A673 (cell line): ENCODE measurements around the gene HMGB3. TPM values are rescaled to one million over a fixed set of nuclear protein-coding genes. Genes with fewer than 3 reads are reported as not detected.

Experiments
- BruUV-seq: library from RNA; stranded (reverse); fragments of 400-500 nt; replicated peaks from 2 replicates; lab custom pipeline; 2021; lab: Mats Ljungman, UMichigan
- CTCF ChIA-PET: fragments of 300-600 bp; sonication (Branson Sonifier 250); formaldehyde crosslinking; loops from one replicate; lab custom pipeline; 2022; ENCODE audit warnings: antibody characterized with exemption; lab: Charles Lee
- POLR2A ChIA-PET: fragments of 300-600 bp; sonication (Branson Sonifier 250); formaldehyde crosslinking; loops from one replicate; lab custom pipeline; 2022; ENCODE audit warnings: antibody characterized with exemption; ENCODE audit not compliant: low non-redundant PET; lab: Charles Lee
- DNase-seq: peaks from one replicate; pipeline ENCODE4 v3.0.0-alpha.2; 2015; ENCODE audit warnings: low spot score
- H3K27ac ChIP-seq: fragments of 200-600 bp; sonication (generic); 2 replicates; pipeline ENCODE4 v1.5.1; 2016; ENCODE audit warnings: mixed run types, low read depth, mild to moderate bottlenecking, mixed read lengths, antibody characterized with exemption, low read length; ENCODE audit not compliant: poor library complexity, severe bottlenecking
- H3K27me3 ChIP-seq: fragments of 200-600 bp; sonication (generic); replicated peaks from 2 replicates; pipeline ENCODE4 v1.6.1; 2017; ENCODE audit warnings: mixed run types, low read depth, mild to moderate bottlenecking, mixed read lengths, antibody characterized with exemption, low read length; ENCODE audit not compliant: insufficient read depth, poor library complexity
- H3K36me3 ChIP-seq: fragments of 200-600 bp; sonication (generic); 2 replicates; pipeline ENCODE4 v1.6.1; 2016; ENCODE audit warnings: mixed run types, mild to moderate bottlenecking, mixed read lengths, antibody characterized with exemption, low read length; ENCODE audit not compliant: insufficient read depth, poor library complexity, severe bottlenecking
- H3K4me1 ChIP-seq: fragments of 200-600 bp; sonication (generic); 2 replicates; pipeline ENCODE4 v1.6.1; 2017; ENCODE audit warnings: mixed run types, mild to moderate bottlenecking, mixed read lengths, antibody characterized with exemption, low read length; ENCODE audit not compliant: insufficient read depth, poor library complexity, severe bottlenecking
- H3K4me3 ChIP-seq: fragments of 200-600 bp; sonication (generic); 2 replicates; pipeline ENCODE4 v1.5.1; 2016; ENCODE audit warnings: low read depth, mixed run types, mild to moderate bottlenecking, mixed read lengths, low read length; ENCODE audit not compliant: poor library complexity, severe bottlenecking
- H3K9me3 ChIP-seq: fragments of 200-600 bp; sonication (generic); 2 replicates; pipeline ENCODE4 v1.6.1; 2016; ENCODE audit warnings: mixed run types, low read depth, mild to moderate bottlenecking, mixed read lengths, antibody characterized with exemption, low read length; ENCODE audit not compliant: poor library complexity, severe bottlenecking
- EZH2 ChIP-seq: fragments of 200-600 bp; sonication (generic); IDR thresholded peaks from 2 replicates; pipeline ENCODE4 v1.6.1; 2017; ENCODE audit warnings: borderline replicate concordance, low read depth, mild to moderate bottlenecking, mixed read lengths, antibody characterized with exemption, low read length; ENCODE audit not compliant: poor library complexity, severe bottlenecking
- intact Hi-C: fragments of 100-400 bp; cut with micrococcal nuclease; formaldehyde crosslinking; loops from one replicate; pipeline ENCODE4 v1.10.0; 2022; ENCODE audit not compliant: unreplicated experiment
- total RNA-seq: library from RNA; stranded (reverse); gene quantifications from 2 replicates; pipeline ENCODE4 v1.2.3, GENCODE V29; 2021
- TF ChIP-seq, protein P1 (sequence below): fragments of 300-800, 200-600 bp; sonication (generic); conservative IDR thresholded peaks from 2 replicates; pipeline ENCODE4 v1.5.1; 2017; ENCODE audit warnings: low read depth, mild to moderate bottlenecking, antibody characterized with exemption, low read length, moderate library complexity, mixed read lengths

Gene HMGB3
- total RNA-seq, 1 experiment from 2014 or later: 173 TPM

DNA sequence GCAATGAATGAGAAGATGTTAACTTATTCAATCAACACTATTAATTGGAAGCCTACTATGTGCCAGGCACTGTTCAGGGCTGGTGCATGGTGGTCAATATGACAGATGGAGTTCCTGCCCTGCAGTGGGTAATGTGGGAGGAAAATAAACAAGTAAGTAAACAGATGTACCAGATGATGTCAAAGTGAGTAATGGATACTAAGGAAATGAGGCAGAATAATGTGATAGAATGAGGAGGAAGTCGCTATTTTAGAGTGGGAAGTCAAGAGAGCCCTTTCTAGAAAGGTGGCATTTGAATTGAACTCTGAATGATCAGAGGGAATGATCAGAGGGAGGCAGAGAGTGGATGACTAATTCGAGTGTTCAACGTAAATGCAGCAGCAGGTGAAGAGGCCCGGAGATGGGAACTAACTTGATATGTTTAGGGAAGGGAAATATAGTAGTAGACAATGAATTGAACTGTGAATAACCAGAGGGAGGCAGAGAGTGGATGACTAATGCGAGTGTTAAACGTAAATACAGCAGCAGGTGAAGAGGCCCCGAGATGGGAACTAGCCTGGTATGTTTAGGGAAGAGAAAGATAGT lies 48.3 kb downstream of the HMGB3 start:
- intact Hi-C loops: no loop called here
- Histone ChIP-seq H3K9me3 (no peaks in the 10 kb centered on the region), H3K27ac (no peak overlapping the region), H3K4me3 (no peak overlapping the region), H3K27me3 (no peaks in the 10 kb centered on the region), H3K4me1 (no peaks in the 10 kb centered on the region), H3K36me3 (no peaks in the 10 kb centered on the region)
- no peak for DNase-seq
- BruUV-seq: no TSS peak
- ChIA-PET POLR2A (no interaction called here), CTCF (no interaction called here)
- TF ChIP-seq, protein P1, sequence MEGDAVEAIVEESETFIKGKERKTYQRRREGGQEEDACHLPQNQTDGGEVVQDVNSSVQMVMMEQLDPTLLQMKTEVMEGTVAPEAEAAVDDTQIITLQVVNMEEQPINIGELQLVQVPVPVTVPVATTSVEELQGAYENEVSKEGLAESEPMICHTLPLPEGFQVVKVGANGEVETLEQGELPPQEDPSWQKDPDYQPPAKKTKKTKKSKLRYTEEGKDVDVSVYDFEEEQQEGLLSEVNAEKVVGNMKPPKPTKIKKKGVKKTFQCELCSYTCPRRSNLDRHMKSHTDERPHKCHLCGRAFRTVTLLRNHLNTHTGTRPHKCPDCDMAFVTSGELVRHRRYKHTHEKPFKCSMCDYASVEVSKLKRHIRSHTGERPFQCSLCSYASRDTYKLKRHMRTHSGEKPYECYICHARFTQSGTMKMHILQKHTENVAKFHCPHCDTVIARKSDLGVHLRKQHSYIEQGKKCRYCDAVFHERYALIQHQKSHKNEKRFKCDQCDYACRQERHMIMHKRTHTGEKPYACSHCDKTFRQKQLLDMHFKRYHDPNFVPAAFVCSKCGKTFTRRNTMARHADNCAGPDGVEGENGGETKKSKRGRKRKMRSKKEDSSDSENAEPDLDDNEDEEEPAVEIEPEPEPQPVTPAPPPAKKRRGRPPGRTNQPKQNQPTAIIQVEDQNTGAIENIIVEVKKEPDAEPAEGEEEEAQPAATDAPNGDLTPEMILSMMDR: no peak
- no peak for TF ChIP-seq EZH2

DNA sequence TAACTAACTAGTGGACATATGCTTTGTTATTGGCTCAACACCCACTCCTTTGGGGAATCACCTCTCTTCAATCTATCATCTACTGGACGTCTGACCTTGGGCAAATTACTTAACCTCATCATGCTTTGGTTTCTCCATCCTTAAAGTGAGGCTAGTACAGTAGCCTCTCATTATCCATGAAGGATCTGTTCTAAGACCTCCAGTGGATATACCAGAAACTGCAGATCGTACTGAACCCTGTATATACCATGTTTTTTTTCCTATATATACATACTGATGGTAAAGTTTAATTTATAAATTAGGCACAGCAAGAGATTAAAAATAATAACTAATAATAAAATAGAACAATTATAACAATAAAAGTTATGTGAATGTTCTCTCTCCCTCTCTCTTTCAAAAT lies 56.2 kb downstream of the HMGB3 start:
- H3K36me3 ChIP-seq: no peaks in the 10 kb centered on the region
- CTCF ChIA-PET: no interaction called here
- H3K4me3 ChIP-seq: no peak overlapping the region
- BruUV-seq: no TSS peak
- POLR2A ChIA-PET: no interaction called here
- H3K4me1 ChIP-seq: no peaks in the 10 kb centered on the region
- no peak for DNase-seq
- H3K27ac ChIP-seq: no peak overlapping the region
- no peaks in the 10 kb centered on the region for H3K27me3 ChIP-seq
- TF ChIP-seq EZH2: no peak
- TF ChIP-seq, protein P1: no peak
- intact Hi-C loops: no loop called here
- no peaks in the 10 kb centered on the region for H3K9me3 ChIP-seq

Other genes starting within 250 kb of the HMGB3 start
- gene CD99L2, start 84.7 kb upstream of the HMGB3 start, total RNA-seq: 29.5 and 34.1 TPM in 2 replicates
- not detected in 2 replicates for gene GPR50, start 193.2 kb downstream of the HMGB3 start, total RNA-seq